NCI-H1092 (cell line): ENCODE results near the gene RNH1.
"Not testable (repeated sequence)": the region's sequence is repeated elsewhere in the genome, so short reads cannot be mapped to it uniquely, and the experiment has no call there.

Source experiments
- DNase-seq: peaks from one replicate; lab custom pipeline; 2025; lab: John Stamatoyannopoulos, UW

RNH1 gene

GRCh38 chr11:477052-477715 is 29.9 kb downstream of the RNH1 start:
- DNase-seq, result no peak

- DNase-seq, result no peak
These were observed 30.6 kb downstream of the RNH1 start for GRCh38 chr11:476416-476815.

GRCh38 chr11:475941-476340 is 31.1 kb downstream of the RNH1 start:
- DNase-seq, result no peak

GRCh38 chr11:474914-475506 is 32.0 kb downstream of the RNH1 start:
- no peak for DNase-seq

GRCh38 chr11:473962-474785 is 32.9 kb downstream of the RNH1 start:
- DNase-seq, result no peak

- no peak for DNase-seq
These were observed 33.6 kb downstream of the RNH1 start for GRCh38 chr11:473415-473814.

GRCh38 chr11:472816-473215 is 34.2 kb downstream of the RNH1 start:
- no peak for DNase-seq

GRCh38 chr11:472272-472671 is 34.8 kb downstream of the RNH1 start:
- DNase-seq, result no peak

- no peak for DNase-seq
These were observed 35.4 kb downstream of the RNH1 start for GRCh38 chr11:471468-472145.

GRCh38 chr11:469684-470560 is 37.1 kb downstream of the RNH1 start:
- no peak for DNase-seq

GRCh38 chr11:469026-469683 is 37.9 kb downstream of the RNH1 start:
- not testable (repeated sequence) for DNase-seq

GRCh38 chr11:468493-468892 is 38.5 kb downstream of the RNH1 start:
- DNase-seq, result no peak

- DNase-seq, result no peak
These were observed 39.0 kb downstream of the RNH1 start for GRCh38 chr11:468036-468435.

GRCh38 chr11:465896-466530 is 41.0 kb downstream of the RNH1 start:
- DNase-seq, result no peak

GRCh38 chr11:464316-464715 is 42.7 kb downstream of the RNH1 start:
- no peak for DNase-seq

- DNase-seq, result no peak
These were observed 44.7 kb downstream of the RNH1 start for GRCh38 chr11:462107-462890.

GRCh38 chr11:461626-462025 is 45.4 kb downstream of the RNH1 start:
- no peak for DNase-seq

- DNase-seq, result no peak
These were observed 46.5 kb downstream of the RNH1 start for GRCh38 chr11:460331-461199.
